GM12875 (cell line): Measurements from ENCODE around the gene ENOX1.
"Not testable (repeated sequence)": the region's sequence is repeated elsewhere in the genome, so short reads cannot be mapped to it uniquely, and the experiment has no call there.

Experiments
- H3K4me3 ChIP-seq: one replicate; pipeline ENCODE4 v1.5.1; 2011; ENCODE audit warnings: low read depth, low read length, control low read depth
- CTCF ChIP-seq: IDR thresholded peaks from 2 replicates; pipeline ENCODE4 v1.5.1; 2011; ENCODE audit warnings: low read depth, mild to moderate bottlenecking, control low read depth, inconsistent platforms, low read length, moderate library complexity, borderline replicate concordance; ENCODE audit not compliant: insufficient read depth

ENOX1 gene

GRCh38 chr13:43422116-43422515, 364.7 kb downstream of the ENOX1 start:
- TF ChIP-seq CTCF, result no peak
- no peak overlapping the region for H3K4me3 ChIP-seq

GRCh38 chr13:43416842-43417241, 369.9 kb downstream of the ENOX1 start:
- not testable (repeated sequence) for H3K4me3 ChIP-seq

GRCh38 chr13:43416408-43416807, 370.4 kb downstream of the ENOX1 start:
- H3K4me3 ChIP-seq, result not testable (repeated sequence)

GRCh38 chr13:43415903-43416391, 370.8 kb downstream of the ENOX1 start:
- not testable (repeated sequence) for H3K4me3 ChIP-seq

- no peak overlapping the region for H3K4me3 ChIP-seq
- TF ChIP-seq CTCF, result no peak
These were observed 372.7 kb downstream of the ENOX1 start for GRCh38 chr13:43414111-43414510.

- no peak for TF ChIP-seq CTCF
- H3K4me3 ChIP-seq, result no peak overlapping the region
These were observed 375.0 kb downstream of the ENOX1 start for GRCh38 chr13:43411741-43412140.

GRCh38 chr13:43411211-43411610, 375.6 kb downstream of the ENOX1 start:
- TF ChIP-seq CTCF, result no peak
- H3K4me3 ChIP-seq, result no peak overlapping the region

- TF ChIP-seq CTCF, result no peak
- no peak overlapping the region for H3K4me3 ChIP-seq
These were observed 378.5 kb downstream of the ENOX1 start for GRCh38 chr13:43408274-43408673.

- no peak overlapping the region for H3K4me3 ChIP-seq
- TF ChIP-seq CTCF, result no peak
These were observed 379.7 kb downstream of the ENOX1 start for GRCh38 chr13:43407023-43407581.
